ENCODE results near the gene DNAJC4. TPM values are rescaled to one million over a fixed set of nuclear protein-coding genes. Genes with fewer than 3 reads are reported as not detected.

Gene DNAJC4
- total and polyA plus RNA-seq, 9 of the 15 experiments (the other 6 are each of a cell fraction or from before 2014, with no cell fraction given), result 4.0 to 32.6 (median 19.9) TPM

- TF ChIP-seq SREBF2 (CRISPR knock-in tag; IDR thresholded peaks at IDR 0.05) (no peak), HNRNPL (IDR thresholded peaks at IDR 0.05; ENCODE audit: low read depth, low read length) (no peak), PHF21A (IDR thresholded peaks at IDR 0.05; ENCODE audit: borderline replicate concordance, low read depth) (no peak), ZBTB7A (IDR thresholded peaks at IDR 0.05; ENCODE audit: borderline replicate concordance, control insufficient read depth, low read depth, low read length) (no peak), ELK1 (CRISPR knock-in tag; IDR thresholded peaks at IDR 0.05) (no peak), CXXC5 (CRISPR knock-in tag; IDR thresholded peaks at IDR 0.05) (no peak), ARID4B (CRISPR knock-in tag; IDR thresholded peaks at IDR 0.05) (0 out of 2 replicates have a peak, but pooled peaks have one; percentile 16), PCBP1 (IDR thresholded peaks at IDR 0.05; ENCODE audit: low read depth, low read length, poor library complexity, severe bottlenecking) (no peak), ZNF696 (CRISPR knock-in tag; conservative IDR thresholded peaks at IDR 0.05) (no peak), BRD4 (IDR thresholded peaks at IDR 0.05) (no peak), ZNF830 (CRISPR knock-in tag; IDR thresholded peaks at IDR 0.05) (no peak), GTF3C2 (IDR thresholded peaks at IDR 0.05; ENCODE audit: borderline replicate concordance, extremely low read depth, insufficient read length) (no peak), POLR2G (IDR thresholded peaks at IDR 0.05; ENCODE audit: low read depth, low read length) (no peak), GTF2B (IDR thresholded peaks at IDR 0.05; ENCODE audit: extremely low read depth, insufficient read length) (no peak), FOXK2 (conservative IDR thresholded peaks at IDR 0.05 in 1 of 2, IDR thresholded peaks at IDR 0.05 in 1 of 2; ENCODE audit: low read depth in 2 of 2) (0 out of 4 replicates have a peak, but pooled peaks of 1 of the 2 experiments have one; percentile 23)
These were observed 591 bp upstream of the DNAJC4 start (continued) for GRCh38 chr11:64229744-64230170.
